Measurements from ENCODE around the gene CKLF.
A peak's percentile ranks its signal among the peaks of the same experiment; 100 is the strongest.
"Not testable (repeated sequence)": the region's sequence is repeated elsewhere in the genome, so short reads cannot be mapped to it uniquely, and the experiment has no call there.

The CKLF gene

DNA sequence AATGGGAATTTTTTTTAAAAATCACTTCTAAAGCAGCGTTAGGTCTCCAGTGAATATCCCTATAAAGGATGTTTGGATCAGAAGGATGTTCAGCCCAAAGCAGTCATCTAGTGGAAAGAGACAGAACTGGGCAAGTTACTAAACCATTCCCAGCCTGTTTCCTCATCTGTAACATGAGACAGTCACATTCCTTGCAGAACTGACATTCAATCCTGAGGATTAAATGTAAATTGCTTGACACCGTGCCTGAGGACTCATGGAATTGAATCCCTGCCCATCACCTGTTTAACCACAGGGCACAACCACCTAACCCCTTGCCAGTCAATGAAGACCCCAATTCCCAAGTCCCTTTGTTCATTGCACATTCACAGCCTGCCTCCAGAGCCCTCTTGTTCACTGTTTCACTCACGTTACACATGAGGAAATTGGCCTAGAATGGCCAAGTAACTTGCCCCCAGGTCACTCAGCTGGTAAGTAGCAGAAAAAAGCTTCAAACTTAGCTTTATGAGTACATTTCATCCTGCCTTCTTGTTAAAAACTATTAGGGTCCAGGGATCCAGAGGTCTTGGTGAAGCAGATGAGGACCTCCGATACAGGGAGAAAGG lies 28.3 kb downstream of the CKLF start:
- DNase-seq (ENCODE audit: low spot score), result no peak
- Mint-ChIP-seq H3K9me3 (no peaks in the 10 kb centered on the region), H3K36me3 (ENCODE audit: low read depth) (peaks cover 20% of the 10 kb centered on the region), H3K4me1 (ENCODE audit: low read depth) (peaks cover 8% of the 10 kb centered on the region), H3K4me3 (no peak overlapping the region), H3K27ac (no peak overlapping the region), H3K27me3 (ENCODE audit: low read depth) (peaks cover 30% of the 10 kb centered on the region)

DNA sequence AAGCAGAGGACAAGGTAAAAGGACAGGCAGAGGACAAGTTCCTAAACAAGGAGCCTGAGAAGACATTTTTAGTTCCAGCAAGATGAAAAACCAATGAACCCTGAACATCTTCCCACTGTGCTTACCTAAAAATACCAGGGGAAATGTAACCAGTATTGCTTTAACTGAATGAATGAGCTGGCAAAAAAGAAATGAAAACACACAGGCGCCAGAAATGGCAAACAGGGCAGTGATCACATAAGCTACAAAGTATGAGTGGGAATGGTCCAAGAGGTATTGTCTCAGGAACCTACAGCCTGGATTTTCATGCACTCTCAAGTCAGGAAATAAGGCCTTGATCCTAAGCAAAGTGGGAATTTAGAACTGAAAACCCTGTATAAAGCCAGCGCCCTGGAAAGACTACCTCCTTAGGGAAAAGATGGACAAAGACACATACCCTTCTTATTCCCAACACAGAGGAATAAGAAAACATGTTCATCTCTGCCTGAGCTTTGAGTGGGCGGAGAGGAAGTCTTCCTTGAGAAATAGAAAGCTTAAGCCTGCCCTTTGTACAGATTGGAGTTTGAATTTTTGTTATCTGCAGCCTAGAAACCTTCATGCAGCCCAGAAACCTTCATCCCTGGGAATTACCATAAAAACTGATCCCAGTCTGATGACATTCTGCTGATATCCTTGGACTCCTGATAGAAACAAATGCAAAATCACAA lies 29.0 kb downstream of the CKLF start:
- H3K4me1 Mint-ChIP-seq (ENCODE audit: low read depth), result peaks cover 8% of the 10 kb centered on the region
- H3K4me3 Mint-ChIP-seq, result no peak overlapping the region
- no peak for DNase-seq (ENCODE audit: low spot score)
- H3K27ac Mint-ChIP-seq, result no peak overlapping the region
- H3K27me3 Mint-ChIP-seq (ENCODE audit: low read depth), result peaks cover 30% of the 10 kb centered on the region
- H3K36me3 Mint-ChIP-seq (ENCODE audit: low read depth), result peaks cover 20% of the 10 kb centered on the region
- H3K9me3 Mint-ChIP-seq, result no peaks in the 10 kb centered on the region

DNA sequence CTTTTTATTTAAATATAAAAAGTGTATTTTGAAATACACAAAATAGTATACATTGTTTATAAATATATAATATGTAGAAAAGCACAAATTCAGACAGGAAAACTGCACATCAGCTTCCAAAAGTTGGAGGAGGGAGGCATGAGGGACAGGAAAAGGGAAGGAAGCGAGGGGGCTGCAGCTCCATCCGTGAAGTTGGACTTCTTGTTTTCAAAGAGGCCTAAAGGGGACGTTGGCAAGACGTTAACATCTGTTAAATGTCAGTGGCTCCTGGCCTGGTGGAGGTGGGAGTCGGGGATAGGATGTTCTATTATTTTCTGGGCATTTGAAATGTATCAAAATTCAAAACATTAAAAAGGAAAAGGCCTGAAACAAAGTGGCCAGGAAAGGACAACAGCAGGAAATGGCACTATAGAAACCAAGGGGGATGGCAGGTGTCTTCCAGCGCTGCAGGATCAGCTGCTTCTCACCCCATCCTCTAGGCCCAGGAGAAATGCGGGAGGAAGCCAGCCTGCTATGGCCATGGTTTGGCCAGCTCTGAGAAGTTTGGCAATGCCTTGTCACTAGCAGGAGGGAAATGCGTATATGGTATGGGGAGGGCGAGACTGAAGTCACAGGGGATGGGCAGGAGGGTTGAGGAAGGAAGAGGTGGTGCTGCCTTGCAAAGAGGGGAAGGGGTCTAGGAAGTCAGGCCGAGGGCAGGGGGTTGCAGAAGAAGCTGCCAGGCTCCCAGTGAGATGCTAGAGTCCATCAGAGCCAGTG lies 33.3 kb downstream of the CKLF start:
- no peak for DNase-seq (ENCODE audit: low spot score)
- Mint-ChIP-seq H3K27me3 (ENCODE audit: low read depth) (no peaks in the 10 kb centered on the region), H3K36me3 (ENCODE audit: low read depth) (peaks cover 5% of the 10 kb centered on the region), H3K9me3 (no peaks in the 10 kb centered on the region), H3K4me1 (ENCODE audit: low read depth) (peaks cover 26% of the 10 kb centered on the region), H3K4me3 (no peak overlapping the region), H3K27ac (no peak overlapping the region)

DNA sequence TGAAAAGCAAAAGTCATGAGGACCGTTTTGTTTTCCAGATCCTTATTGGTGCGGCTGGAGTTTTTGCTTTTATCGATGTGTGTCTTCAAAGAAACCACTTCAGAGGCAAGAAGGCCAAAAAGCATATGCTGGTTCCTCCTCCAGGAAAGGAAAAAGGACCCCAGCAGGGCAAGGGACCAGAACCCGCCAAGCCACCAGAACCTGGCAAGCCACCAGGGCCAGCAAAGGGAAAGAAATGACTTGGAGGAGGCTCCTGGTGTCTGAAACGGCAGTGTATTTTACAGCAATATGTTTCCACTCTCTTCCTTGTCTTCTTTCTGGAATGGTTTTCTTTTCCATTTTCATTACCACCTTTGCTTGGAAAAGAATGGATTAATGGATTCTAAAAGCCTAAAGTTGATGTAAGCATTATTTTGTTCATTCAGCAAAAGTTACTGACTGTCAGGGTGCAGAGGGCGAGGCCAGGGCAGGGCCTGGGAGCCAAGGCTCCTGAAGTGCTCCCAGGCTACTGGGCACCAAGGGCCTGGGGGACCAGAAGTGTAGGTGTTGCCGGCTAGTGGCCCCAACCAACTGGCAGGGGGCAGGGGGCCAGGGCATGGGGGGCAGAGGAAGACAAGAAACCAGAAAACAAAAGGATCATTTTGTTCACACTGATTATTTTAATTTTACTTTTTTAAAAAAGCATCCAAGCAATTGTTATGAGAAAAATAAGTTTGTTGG lies 35.7 kb downstream of the CKLF start:
- DNase-seq (ENCODE audit: low spot score), result no peak
- Mint-ChIP-seq H3K27ac (peak overlapping the region; percentile 66), H3K36me3 (ENCODE audit: low read depth) (no peaks in the 10 kb centered on the region), H3K9me3 (no peaks in the 10 kb centered on the region), H3K4me1 (ENCODE audit: low read depth) (peaks cover 34% of the 10 kb centered on the region), H3K27me3 (ENCODE audit: low read depth) (no peaks in the 10 kb centered on the region), H3K4me3 (no peak overlapping the region)

DNA sequence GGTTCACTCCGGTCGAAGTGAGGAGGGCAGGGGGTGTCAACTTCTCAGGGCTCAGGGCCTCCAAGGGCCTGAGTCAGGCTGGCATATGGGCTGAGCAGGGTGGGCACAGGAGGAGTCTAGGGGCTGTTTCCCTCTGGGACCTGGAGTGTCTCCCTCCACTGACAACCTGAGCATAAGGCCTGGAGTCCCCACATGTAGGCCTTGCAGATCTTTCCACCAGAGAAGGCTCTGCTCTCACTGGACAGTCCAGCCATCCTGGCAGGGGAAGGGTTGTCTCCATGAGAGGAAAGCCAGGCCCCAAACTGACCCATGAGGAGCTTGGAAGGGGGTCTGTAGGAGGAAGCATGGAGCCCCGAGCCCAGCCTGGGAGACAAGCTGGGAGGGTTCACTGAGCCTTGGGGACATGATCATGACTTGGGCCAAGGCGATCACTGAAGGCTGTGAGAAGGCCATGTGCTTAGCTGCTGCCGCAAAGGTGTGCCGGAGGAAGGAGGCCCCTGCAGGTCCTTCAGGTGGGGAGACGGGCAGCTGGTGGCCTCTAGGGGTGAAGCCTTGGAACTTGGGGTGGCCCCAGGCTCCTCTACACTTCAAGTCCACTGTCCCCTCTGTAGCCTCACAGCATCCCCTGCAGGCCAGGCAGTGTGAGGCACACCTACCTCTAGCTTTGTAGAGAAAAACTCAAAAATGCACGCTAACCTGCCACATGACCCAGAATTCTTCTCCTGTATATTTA lies 36.8 kb downstream of the CKLF start:
- Mint-ChIP-seq H3K36me3 (ENCODE audit: low read depth) (no peaks in the 10 kb centered on the region), H3K4me3 (peak overlapping the region; percentile 78), H3K27ac (peak overlapping the region; percentile 78), H3K4me1 (ENCODE audit: low read depth) (peaks cover 34% of the 10 kb centered on the region), H3K27me3 (ENCODE audit: low read depth) (no peaks in the 10 kb centered on the region), H3K9me3 (no peaks in the 10 kb centered on the region)
- DNase-seq (ENCODE audit: low spot score), result peak; percentile 64

DNA sequence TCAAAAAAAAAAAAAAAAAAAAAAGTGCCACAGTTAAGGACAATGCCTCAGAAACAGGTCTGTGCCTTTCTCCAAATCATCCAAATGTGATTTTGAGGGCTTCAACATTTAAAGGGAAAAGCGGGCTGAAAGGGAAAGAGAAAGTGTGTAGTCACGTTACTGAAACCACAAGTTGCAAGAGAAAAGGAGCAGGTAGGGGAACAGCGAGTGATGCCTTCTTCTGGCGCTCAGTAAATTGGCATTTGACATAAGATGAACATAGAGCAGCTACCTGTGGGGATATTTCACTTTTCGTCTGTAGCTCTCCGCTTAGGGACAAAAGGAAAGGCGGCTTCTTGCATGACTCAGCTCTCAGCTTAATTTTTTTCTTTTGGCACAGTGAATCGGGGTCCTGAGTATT lies 37.9 kb downstream of the CKLF start:
- Mint-ChIP-seq H3K4me3 (peak overlapping the region; percentile 83), H3K27me3 (ENCODE audit: low read depth) (no peaks in the 10 kb centered on the region), H3K9me3 (no peaks in the 10 kb centered on the region), H3K27ac (peak overlapping the region; percentile 69), H3K36me3 (ENCODE audit: low read depth) (no peaks in the 10 kb centered on the region), H3K4me1 (ENCODE audit: low read depth) (peaks cover 39% of the 10 kb centered on the region)
- DNase-seq (ENCODE audit: low spot score), result peak; percentile 35

DNA sequence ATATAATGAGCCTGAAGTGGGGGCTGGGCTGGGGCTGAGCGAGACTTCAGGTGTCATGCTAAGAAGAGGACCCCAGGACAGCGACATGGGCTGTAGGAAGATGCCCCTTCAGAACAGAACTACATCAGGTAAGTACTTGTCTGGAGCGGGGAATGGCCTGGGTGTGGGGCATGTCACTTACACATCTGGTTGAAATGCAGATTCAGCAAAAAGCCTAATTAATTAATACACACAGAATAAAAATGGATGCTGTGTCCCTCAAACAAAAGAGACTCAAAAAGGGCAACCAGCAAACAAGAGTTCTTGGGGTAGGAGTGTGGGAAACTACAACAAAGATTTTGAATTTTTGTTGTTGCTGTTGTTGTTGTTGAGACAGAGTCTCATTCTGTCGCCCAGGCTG lies 38.6 kb downstream of the CKLF start:
- no peaks in the 10 kb centered on the region for H3K9me3 Mint-ChIP-seq
- H3K4me1 Mint-ChIP-seq (ENCODE audit: low read depth), result peaks cover 39% of the 10 kb centered on the region
- H3K27me3 Mint-ChIP-seq (ENCODE audit: low read depth), result no peaks in the 10 kb centered on the region
- H3K4me3 Mint-ChIP-seq, result peak overlapping the region; percentile 83
- no peak overlapping the region for H3K27ac Mint-ChIP-seq
- H3K36me3 Mint-ChIP-seq (ENCODE audit: low read depth), result no peaks in the 10 kb centered on the region
- DNase-seq (ENCODE audit: low spot score), result no peak

DNA sequence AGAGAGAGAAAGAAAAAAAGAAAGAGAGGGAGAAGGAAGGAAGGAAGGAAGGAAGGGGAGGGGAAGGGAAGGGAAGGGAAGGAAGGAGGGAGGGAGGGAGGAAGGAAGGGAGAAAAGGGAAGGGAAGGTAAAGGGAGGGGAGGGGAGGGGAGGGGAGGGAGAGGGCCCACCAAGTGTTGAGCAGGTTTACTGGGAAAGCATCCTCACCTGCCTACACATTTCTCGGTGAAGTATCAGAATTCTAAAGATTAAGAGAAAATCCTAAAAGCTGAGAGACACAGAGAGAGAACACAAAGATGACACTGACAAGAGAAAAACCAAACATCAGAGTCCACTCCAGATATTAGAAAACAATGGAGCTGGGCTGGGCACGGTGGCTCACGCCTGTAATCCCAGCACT lies 39.9 kb downstream of the CKLF start:
- no peaks in the 10 kb centered on the region for H3K9me3 Mint-ChIP-seq
- H3K4me3 Mint-ChIP-seq, result no peak overlapping the region
- DNase-seq (ENCODE audit: low spot score), result no peak
- H3K4me1 Mint-ChIP-seq (ENCODE audit: low read depth), result peaks cover 47% of the 10 kb centered on the region
- H3K27me3 Mint-ChIP-seq (ENCODE audit: low read depth), result no peaks in the 10 kb centered on the region
- H3K36me3 Mint-ChIP-seq (ENCODE audit: low read depth), result no peaks in the 10 kb centered on the region
- no peak overlapping the region for H3K27ac Mint-ChIP-seq

DNA sequence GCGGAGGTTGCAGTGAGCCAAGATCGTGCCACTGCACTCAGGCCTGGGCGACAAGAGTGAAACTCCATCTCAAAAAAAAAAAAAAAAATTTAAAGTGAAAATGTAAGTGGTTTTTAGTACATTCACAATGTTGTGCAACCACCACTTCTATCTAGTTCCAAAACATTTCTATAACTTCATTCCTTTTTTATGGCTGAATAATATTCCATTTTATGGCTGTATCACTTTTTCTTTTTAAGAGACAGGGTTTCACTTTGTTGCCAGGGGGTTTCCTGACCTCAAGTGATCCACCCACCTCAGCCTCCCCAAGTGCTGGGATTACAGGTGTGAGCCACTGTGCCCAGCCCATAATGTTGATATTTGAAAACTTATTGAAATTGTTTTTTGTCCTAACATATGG lies 40.4 kb downstream of the CKLF start:
- no peak overlapping the region for H3K27ac Mint-ChIP-seq
- H3K4me1 Mint-ChIP-seq (ENCODE audit: low read depth), result peaks cover 48% of the 10 kb centered on the region
- no peaks in the 10 kb centered on the region for H3K36me3 Mint-ChIP-seq (ENCODE audit: low read depth)

DNA sequence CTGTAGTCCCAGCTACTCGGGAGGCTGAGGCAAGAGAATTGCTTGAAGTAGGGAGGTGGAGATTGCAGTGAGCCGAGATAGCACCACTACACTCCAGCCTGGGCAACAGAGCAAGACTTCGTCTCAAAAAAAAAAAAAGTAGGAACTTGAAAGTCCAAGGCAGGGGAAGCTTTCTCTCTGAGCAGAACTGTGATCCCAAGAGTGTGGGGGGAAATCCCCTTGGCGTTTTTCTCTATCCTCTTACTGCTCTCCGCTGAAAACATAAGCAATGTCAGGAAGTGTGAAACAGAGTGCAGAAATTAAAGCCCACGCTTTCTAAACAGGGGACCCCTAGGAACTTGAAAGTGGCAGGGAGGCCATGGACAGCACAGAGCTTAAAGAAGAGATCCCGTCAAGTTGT lies 42.4 kb downstream of the CKLF start:
- H3K36me3 Mint-ChIP-seq (ENCODE audit: low read depth), result no peaks in the 10 kb centered on the region
- no peaks in the 10 kb centered on the region for H3K9me3 Mint-ChIP-seq
- no peak for DNase-seq (ENCODE audit: low spot score)
- H3K4me1 Mint-ChIP-seq (ENCODE audit: low read depth), result peaks cover 48% of the 10 kb centered on the region
- H3K4me3 Mint-ChIP-seq, result no peak overlapping the region
- H3K27ac Mint-ChIP-seq, result no peak overlapping the region
- H3K27me3 Mint-ChIP-seq (ENCODE audit: low read depth), result no peaks in the 10 kb centered on the region

More for the DNA sequence above, 40.4 kb downstream of the CKLF start:
- no peak for DNase-seq (ENCODE audit: low spot score)
- Mint-ChIP-seq H3K9me3 (no peaks in the 10 kb centered on the region), H3K27me3 (ENCODE audit: low read depth) (no peaks in the 10 kb centered on the region), H3K4me3 (no peak overlapping the region)

DNA sequence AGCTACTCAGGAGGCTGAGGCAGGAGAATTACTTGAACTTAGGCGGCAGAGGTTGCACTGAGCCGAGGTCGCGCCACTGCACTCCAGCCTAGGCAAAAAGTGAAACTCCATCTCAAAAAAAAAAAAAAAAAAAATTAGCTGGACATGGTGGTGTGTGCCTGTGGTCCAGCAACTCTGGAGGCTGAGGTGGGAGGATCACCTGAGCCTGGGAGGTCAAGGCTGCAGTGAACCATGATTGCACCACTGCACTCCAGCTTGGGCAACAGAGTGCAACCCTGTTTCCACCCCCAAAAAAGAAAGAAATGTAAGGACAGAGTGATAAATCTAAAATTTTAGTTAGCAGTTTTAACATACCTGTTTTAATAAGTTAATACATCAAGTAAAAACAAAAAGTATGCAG lies 44.2 kb downstream of the CKLF start:
- peak overlapping the region; percentile 93 for H3K27ac Mint-ChIP-seq
- H3K4me1 Mint-ChIP-seq (ENCODE audit: low read depth), result peaks cover 44% of the 10 kb centered on the region
- H3K4me3 Mint-ChIP-seq; H3K9me3 Mint-ChIP-seq; H3K36me3 Mint-ChIP-seq (ENCODE audit: low read depth); H3K27me3 Mint-ChIP-seq (ENCODE audit: low read depth); DNase-seq (ENCODE audit: low spot score): not testable (repeated sequence)

DNA sequence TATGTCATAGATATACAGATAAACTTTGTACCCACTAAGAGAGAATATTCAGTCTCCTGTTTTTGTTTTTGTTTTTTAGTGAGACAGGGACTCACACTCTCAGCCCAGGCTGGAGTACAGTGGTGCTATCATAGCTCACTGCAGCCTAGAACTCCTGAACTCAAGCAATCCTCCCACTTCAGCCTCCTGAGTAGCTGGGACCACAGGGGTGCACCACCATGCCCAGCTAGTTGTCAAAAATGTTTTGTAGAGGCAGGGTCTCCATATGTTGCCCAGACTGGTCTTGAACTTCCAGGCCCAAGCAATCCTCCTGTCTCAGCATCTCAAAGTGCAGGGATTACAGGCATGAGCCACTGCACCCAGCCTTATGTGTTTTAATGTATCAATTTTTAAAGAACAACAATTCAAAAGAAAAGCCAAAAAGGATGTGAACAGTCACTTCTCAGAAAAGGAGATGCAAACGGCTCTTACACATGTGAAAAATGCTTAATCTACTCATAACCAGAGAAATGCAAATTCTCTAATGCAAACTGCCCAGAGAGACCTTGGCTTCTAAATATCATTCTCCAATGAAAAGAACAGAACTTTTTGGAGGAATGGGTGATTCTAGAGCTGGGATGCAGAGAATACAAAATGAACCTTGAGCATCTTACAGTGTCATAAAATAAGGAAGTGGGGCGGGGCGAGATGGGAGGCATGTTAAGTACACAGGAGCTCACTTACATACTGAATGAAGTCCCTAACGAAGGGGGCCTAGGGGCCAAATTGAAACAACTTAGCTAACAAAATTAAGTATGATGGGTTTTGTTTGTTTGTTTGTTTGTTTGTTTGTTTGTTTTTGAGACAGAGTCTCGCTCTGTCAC lies 44.8 kb downstream of the CKLF start:
- H3K27ac Mint-ChIP-seq, result peak overlapping the region; percentile 93

DNA sequence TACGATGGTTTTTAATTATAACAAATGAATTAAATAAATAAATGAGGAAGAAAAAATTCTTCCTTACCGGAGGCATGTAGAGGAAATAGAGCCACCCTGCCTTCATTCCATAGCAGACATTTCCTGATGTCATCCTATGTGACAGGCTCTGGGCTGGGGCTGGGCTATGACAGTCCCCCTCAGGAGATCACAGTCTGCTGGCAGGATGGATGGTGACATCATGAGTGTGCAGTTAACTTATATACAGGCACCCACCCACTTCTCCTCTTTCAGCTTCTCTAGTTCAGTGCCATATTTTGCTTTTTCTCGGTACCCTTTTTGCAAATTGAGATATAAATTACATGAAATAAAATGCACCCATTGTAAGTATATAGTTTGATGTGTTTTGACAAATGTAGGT lies 45.7 kb downstream of the CKLF start:
- H3K27me3 Mint-ChIP-seq (ENCODE audit: low read depth), result no peaks in the 10 kb centered on the region
- peak overlapping the region; percentile 54 for H3K4me3 Mint-ChIP-seq
- DNase-seq (ENCODE audit: low spot score), result no peak
- peaks cover 45% of the 10 kb centered on the region for H3K4me1 Mint-ChIP-seq (ENCODE audit: low read depth)
- H3K9me3 Mint-ChIP-seq, result peaks cover 8% of the 10 kb centered on the region
- peak overlapping the region; percentile 93 for H3K27ac Mint-ChIP-seq
- H3K36me3 Mint-ChIP-seq (ENCODE audit: low read depth), result peaks cover 8% of the 10 kb centered on the region

More for the DNA sequence above, 44.8 kb downstream of the CKLF start:
- DNase-seq (ENCODE audit: low spot score), result peak; percentile 19
- Mint-ChIP-seq H3K36me3 (ENCODE audit: low read depth) (peaks cover 8% of the 10 kb centered on the region), H3K4me3 (peak overlapping the region; percentile 61), H3K9me3 (peaks cover 8% of the 10 kb centered on the region), H3K27me3 (ENCODE audit: low read depth) (no peaks in the 10 kb centered on the region), H3K4me1 (ENCODE audit: low read depth) (peaks cover 41% of the 10 kb centered on the region)

All from T-helper 2 cell treated with Interferon-gamma antibody and Interleukin-4, amounts not matched to agents 5 μg/mL and 100 μg/mL, for 36 hours (primary cell).